PC-3 (cell line): ENCODE data around the gene DLEC1. TPM values are rescaled to one million over a fixed set of nuclear protein-coding genes. Genes with fewer than 3 reads are reported as not detected.

ENCODE experiments used
- ATAC-seq: fragments of 200-7000 bp; cut with Tn5 transposase; 2 replicates; pipeline ENCODE4 v1.9.1; 2020; ENCODE audit warnings: mild to moderate bottlenecking, moderate library complexity
- BruUV-seq: library from RNA; stranded (reverse); fragments of 400-500 nt; replicated peaks from 2 replicates; lab custom pipeline; 2021; lab: Mats Ljungman, UMichigan
- CTCF ChIA-PET: fragments of 300-600 bp; sonication (Branson Sonifier 250); formaldehyde crosslinking; loops from one replicate; lab custom pipeline; 2022; ENCODE audit warnings: antibody characterized with exemption; lab: Charles Lee
- POLR2A ChIA-PET: fragments of 300-600 bp; sonication (Branson Sonifier 250); formaldehyde crosslinking; loops from one replicate; lab custom pipeline; 2022; ENCODE audit warnings: antibody characterized with exemption; ENCODE audit not compliant: unreplicated experiment; lab: Charles Lee
- DNase-seq: peaks from one replicate; pipeline ENCODE4 v3.0.0-alpha.2; 2015
- H2AFZ ChIP-seq: fragments of 300-600 bp; sonication (generic); 2 replicates; pipeline ENCODE4 v1.6.0; 2016; ENCODE audit warnings: antibody characterized with exemption, low read length
- H3F3A ChIP-seq: fragments of 300-600 bp; sonication (generic); one replicate; pipeline ENCODE4 v1.6.0; 2017; ENCODE audit warnings: antibody characterized with exemption, low read length, control low read depth, mild to moderate bottlenecking; ENCODE audit not compliant: unreplicated experiment
- H3K27ac ChIP-seq: fragments of 300-600 bp; sonication (generic); 2 replicates; pipeline ENCODE4 v1.5.1; 2016; ENCODE audit warnings: mild to moderate bottlenecking, low read length
- H3K27me3 ChIP-seq: fragments of 300-600 bp; sonication (generic); 2 replicates; pipeline ENCODE4 v1.6.1; 2016; ENCODE audit warnings: low read length, mixed read lengths
- H3K36me3 ChIP-seq: fragments of 300-600 bp; sonication (generic); 2 replicates; pipeline ENCODE4 v1.6.1; 2016; ENCODE audit warnings: low read depth, mixed run types, low read length, mixed read lengths
- H3K4me1 ChIP-seq: fragments of 300-600 bp; sonication (generic); 2 replicates; pipeline ENCODE4 v1.5.1; 2016; ENCODE audit warnings: low read length; ENCODE audit not compliant: insufficient read depth
- H3K4me2 ChIP-seq: fragments of 300-600 bp; sonication (generic); 2 replicates; pipeline ENCODE4 v1.6.0; 2016; ENCODE audit warnings: low read length
- H3K4me3 ChIP-seq: fragments of 300-600 bp; sonication (generic); 2 replicates; pipeline ENCODE4 v1.5.1; 2016; ENCODE audit warnings: mild to moderate bottlenecking, low read length, mixed read lengths
- H3K79me2 ChIP-seq: fragments of 300-600 bp; sonication (generic); 2 replicates; pipeline ENCODE4 v1.6.1; 2017; ENCODE audit warnings: low read length, mixed read lengths
- H3K9ac ChIP-seq: fragments of 300-600 bp; sonication (generic); 2 replicates; pipeline ENCODE4 v1.6.0; 2016; ENCODE audit warnings: mild to moderate bottlenecking, low read length
- H3K9me2 ChIP-seq: fragments of 300-600 bp; sonication (generic); replicated peaks from 2 replicates; pipeline ENCODE4 v1.6.1; 2016; ENCODE audit warnings: mixed run types, low read length, mixed read lengths
- H3K9me3 ChIP-seq: fragments of 300-600 bp; sonication (generic); 2 replicates; pipeline ENCODE4 v1.6.1; 2016; ENCODE audit warnings: low read length, mixed read lengths
- H4K20me1 ChIP-seq: fragments of 300-600 bp; sonication (generic); 2 replicates; pipeline ENCODE4 v1.6.1; 2016; ENCODE audit warnings: low read length, mixed read lengths
- CTCF ChIP-seq: fragments of 300-600 bp; sonication (generic); conservative IDR thresholded peaks from 2 replicates; pipeline ENCODE4 v1.5.1; 2017; ENCODE audit warnings: antibody characterized with exemption, low read depth, mild to moderate bottlenecking, low read length
- EZH2 ChIP-seq: fragments of 300-600 bp; sonication (generic); IDR thresholded peaks from one replicate; pipeline ENCODE4 v1.6.1; 2017; ENCODE audit warnings: antibody characterized with exemption, mild to moderate bottlenecking, low read length; ENCODE audit not compliant: unreplicated experiment
- EZH2phosphoT487 ChIP-seq: fragments of 300-600 bp; sonication (generic); IDR thresholded peaks from 2 replicates; pipeline ENCODE4 v1.6.1; 2018; ENCODE audit warnings: mild to moderate bottlenecking, antibody characterized with exemption, low read length, borderline replicate concordance
- intact Hi-C: fragments of 100-400 bp; cut with micrococcal nuclease; formaldehyde crosslinking; loops from 2 replicates; pipeline ENCODE4 v1.9.0; 2023
- total RNA-seq: library from RNA; depleted of rRNA; stranded (reverse); fragments of >200 nt; gene quantifications from 2 replicates; pipeline ENCODE4 v1.2.3, GENCODE V29; 2014

Gene DLEC1
- total RNA-seq, 1 experiment from 2014 or later, result not detected

DNA sequence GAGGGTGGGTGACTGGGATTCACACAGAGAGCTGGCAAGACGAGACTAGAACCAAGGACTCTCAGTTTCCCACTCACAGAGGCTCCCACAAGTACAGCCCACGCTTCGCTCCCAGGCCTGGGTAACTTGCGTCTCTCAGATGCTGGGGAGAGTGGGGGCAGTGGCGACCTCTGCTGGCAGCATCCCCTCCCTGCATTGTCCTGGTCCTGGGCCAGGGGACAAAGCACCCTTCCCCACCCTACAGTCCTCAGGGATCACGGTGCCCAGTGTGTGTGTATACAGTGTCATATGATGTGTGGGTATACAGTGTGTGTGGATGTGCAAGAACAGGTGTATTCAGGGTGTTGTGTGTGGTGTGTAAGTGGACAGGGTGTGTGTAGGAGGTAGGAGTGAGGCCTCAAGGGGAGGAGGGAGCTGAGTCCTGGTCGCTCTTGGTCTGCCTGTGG lies 35.6 kb upstream of the DLEC1 start:
- H3K9ac ChIP-seq, result no peak overlapping the region
- TF ChIP-seq CTCF, result peak; percentile 93
- no peak for TF ChIP-seq EZH2
- no peaks in the 10 kb centered on the region for H3F3A ChIP-seq
- H3K9me2 ChIP-seq, result no peaks in the 10 kb centered on the region
- no peak overlapping the region for H3K4me3 ChIP-seq
- no peak overlapping the region for H3K4me2 ChIP-seq
- H2AFZ ChIP-seq, result no peak overlapping the region
- ATAC-seq (peak; percentile 1; the same call in 1 of the 2 replicates), DNase-seq (peak; percentile 52)
- no peaks in the 10 kb centered on the region for H4K20me1 ChIP-seq
- H3K9me3 ChIP-seq, result no peaks in the 10 kb centered on the region
- intact Hi-C loops, result loop anchor here (10.0 kb wide), 2 partner anchors 451 to 481 kb away; partner anchors contain the start of gene ACVR2B
- ChIA-PET POLR2A (no interaction called here), CTCF (interaction anchor here (1.2 kb wide), 1 partner anchor 29 kb away, joined by 11 read pairs; no protein-coding TSS in a partner anchor)
- H3K36me3 ChIP-seq, result no peaks in the 10 kb centered on the region
- no TSS peak for BruUV-seq
- H3K27ac ChIP-seq, result no peak overlapping the region; the same call in 1 of the 2 replicates
- no peaks in the 10 kb centered on the region for H3K27me3 ChIP-seq
- H3K79me2 ChIP-seq, result no peaks in the 10 kb centered on the region
- H3K4me1 ChIP-seq, result peaks cover 33% of the 10 kb centered on the region

DNA sequence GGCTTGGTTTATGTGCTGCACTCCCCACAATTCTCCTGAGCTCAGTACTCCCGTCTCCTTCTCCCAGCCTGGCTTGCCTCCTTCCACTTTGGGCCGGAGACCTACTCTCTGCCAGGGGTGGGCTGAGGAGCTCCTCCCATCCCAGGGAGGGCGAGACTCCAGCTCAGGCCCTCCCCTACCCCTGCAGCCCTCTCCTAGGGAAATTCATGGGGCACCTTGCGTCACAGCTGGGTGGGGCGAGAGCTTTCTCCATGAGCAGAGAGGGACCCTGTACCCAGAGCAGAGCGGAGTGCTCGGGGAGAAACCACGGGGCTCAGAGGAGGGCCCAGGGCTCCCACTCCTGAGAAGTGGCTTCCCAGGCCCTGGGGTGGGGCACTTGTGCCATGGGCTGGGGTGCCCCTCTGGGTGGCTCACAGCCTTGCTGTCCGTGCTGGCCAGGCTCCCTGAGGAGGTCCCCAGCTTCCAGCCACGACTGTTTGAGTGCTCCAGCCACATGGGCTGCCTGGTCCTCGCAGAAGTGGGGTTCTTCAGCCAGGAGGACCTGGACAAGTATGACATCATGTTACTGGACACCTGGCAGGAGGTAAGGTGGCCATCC lies 35.1 kb upstream of the DLEC1 start:
- Histone ChIP-seq H3K27ac (peak overlapping the region; percentile 80), H3K36me3 (no peaks in the 10 kb centered on the region), H3K27me3 (no peaks in the 10 kb centered on the region), H3K4me3 (no peak overlapping the region), H3K9me2 (no peaks in the 10 kb centered on the region), H3F3A (no peaks in the 10 kb centered on the region), H3K4me1 (peaks cover 30% of the 10 kb centered on the region), H3K4me2 (peak overlapping the region; percentile 28), H3K9ac (peak overlapping the region; percentile 15; the same call in 1 of the 2 replicates), H3K79me2 (no peaks in the 10 kb centered on the region), H4K20me1 (no peaks in the 10 kb centered on the region), H3K9me3 (no peaks in the 10 kb centered on the region), H2AFZ (peak overlapping the region; percentile 5; the same call in 1 of the 2 replicates)
- TF ChIP-seq CTCF (no peak), EZH2 (no peak), EZH2phosphoT487 (no peak)
- ChIA-PET POLR2A (no interaction called here), CTCF (interaction anchor here (1.2 kb wide), 1 partner anchor 29 kb away, joined by 11 read pairs; no protein-coding TSS in a partner anchor)
- no TSS peak for BruUV-seq
- DNase-seq (no peak), ATAC-seq (0 out of 2 replicates have a peak, but pooled peaks have one; percentile 0)
- intact Hi-C loops, result loop anchor here (1.0 to 10.0 kb wide), 7 partner anchors 30 to 481 kb away; partner anchors contain the start of genes ACVR2B, MYD88 and OXSR1
